ENCODE data around the gene MPO. TPM values are rescaled to one million over a fixed set of nuclear protein-coding genes. Genes with fewer than 3 reads are reported as not detected.

The MPO gene
- total RNA-seq, 4 donors from 2014 or later = 0.24 to 0.45 TPM; not detected in 2

DNA sequence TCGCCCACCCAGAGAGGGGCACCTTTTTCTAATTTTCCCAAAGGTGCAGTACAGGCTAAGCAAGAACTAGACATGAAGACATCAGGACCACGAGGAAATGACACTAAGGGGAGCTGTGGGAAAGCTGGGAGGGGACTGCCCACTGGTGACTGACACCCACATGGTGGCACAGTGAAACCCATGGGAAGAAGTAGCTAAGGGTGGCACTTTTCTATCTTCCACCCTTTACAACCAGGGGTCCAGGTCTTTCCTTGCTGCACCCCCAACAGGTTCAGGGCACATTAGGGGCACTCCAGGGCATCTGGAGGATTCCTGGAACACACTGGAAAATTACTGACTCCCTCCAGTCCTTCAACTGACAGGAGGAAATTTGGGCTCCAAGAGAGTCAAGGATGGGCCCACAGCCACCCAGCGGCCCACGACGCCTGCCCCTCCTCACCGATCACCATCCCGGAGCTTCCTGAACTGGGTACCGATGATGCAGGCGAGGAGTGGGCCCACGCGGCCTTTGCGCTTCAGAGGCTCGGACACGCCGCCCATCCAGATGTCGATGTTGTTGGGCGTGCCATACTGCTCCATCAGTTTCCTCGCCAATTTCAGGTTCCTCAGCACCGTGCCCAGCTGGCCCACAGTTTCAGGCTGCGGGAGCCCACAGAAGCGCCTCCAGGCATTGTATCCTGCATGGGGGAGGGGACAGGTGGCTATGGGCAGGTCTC lies 9.4 kb downstream of the MPO start:
- H3K36me3 ChIP-seq = no peaks in the 10 kb centered on the region
- H3K27me3 ChIP-seq = no peaks in the 10 kb centered on the region
- H3K4me1 ChIP-seq = no peaks in the 10 kb centered on the region
- DNase-seq = no peak
- H3K27ac ChIP-seq = no peak overlapping the region
- H3K9me3 ChIP-seq = no peaks in the 10 kb centered on the region
- TF ChIP-seq, protein P1, sequence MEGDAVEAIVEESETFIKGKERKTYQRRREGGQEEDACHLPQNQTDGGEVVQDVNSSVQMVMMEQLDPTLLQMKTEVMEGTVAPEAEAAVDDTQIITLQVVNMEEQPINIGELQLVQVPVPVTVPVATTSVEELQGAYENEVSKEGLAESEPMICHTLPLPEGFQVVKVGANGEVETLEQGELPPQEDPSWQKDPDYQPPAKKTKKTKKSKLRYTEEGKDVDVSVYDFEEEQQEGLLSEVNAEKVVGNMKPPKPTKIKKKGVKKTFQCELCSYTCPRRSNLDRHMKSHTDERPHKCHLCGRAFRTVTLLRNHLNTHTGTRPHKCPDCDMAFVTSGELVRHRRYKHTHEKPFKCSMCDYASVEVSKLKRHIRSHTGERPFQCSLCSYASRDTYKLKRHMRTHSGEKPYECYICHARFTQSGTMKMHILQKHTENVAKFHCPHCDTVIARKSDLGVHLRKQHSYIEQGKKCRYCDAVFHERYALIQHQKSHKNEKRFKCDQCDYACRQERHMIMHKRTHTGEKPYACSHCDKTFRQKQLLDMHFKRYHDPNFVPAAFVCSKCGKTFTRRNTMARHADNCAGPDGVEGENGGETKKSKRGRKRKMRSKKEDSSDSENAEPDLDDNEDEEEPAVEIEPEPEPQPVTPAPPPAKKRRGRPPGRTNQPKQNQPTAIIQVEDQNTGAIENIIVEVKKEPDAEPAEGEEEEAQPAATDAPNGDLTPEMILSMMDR (IDR thresholded peaks at IDR 0.05) = no peak
- no peak for TF ChIP-seq POLR2A (IDR thresholded peaks at IDR 0.05)
- WGBS, 2 donors = 91 to 93% methylated on average over 21 of the region's 21 CpGs
- H3K4me3 ChIP-seq (replicated peaks in 1 of 3) = no peak overlapping the region
- intact Hi-C loops (cut with DNase I) = no loop called here

DNA sequence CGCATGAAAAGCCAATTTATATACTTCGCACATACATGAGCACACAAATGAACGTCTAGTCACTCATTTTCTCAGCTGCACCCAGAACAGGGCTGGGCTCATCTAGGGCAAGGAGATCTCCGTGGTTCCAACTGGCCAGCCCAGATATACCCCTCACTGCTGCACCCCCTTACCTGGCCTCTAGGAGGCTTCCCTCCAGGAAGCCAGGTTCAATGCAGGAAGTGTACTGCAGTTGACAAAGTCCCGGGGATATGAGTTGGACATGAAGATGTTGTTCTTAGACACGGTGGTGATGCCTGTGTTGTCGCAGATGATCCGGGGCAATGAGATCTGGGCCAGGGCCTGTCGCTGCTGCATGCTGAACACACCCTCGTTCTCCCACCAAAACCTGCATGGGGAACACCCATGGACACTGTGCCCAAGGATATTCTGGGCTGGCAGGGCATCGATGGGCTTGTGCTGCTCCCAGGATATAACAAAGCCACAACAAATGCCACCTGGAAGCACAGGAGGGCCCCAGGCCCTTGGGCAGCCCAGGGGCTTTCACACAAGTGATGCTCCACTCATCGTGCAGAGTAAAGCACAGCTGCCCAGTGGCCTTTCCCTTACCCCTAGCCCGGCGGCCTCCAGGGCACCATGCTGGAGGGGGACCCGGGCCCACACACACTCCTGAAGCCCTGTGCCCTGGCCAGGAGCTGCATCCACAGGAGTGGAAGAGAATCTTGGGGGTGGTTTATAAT lies 10.1 kb downstream of the MPO start:
- no peaks in the 10 kb centered on the region for H3K36me3 ChIP-seq
- intact Hi-C loops (cut with DNase I) = no loop called here
- no peaks in the 10 kb centered on the region for H3K4me1 ChIP-seq
- H3K9me3 ChIP-seq = no peaks in the 10 kb centered on the region
- no peak for DNase-seq
- H3K4me3 ChIP-seq (replicated peaks in 1 of 3) = no peak overlapping the region
- 73 to 77% methylated on average over 14 to 15 of the region's 15 CpGs for WGBS, 2 donors
- H3K27me3 ChIP-seq = no peaks in the 10 kb centered on the region
- TF ChIP-seq, protein P1 (IDR thresholded peaks at IDR 0.05) = peak in 1 of 6 experiments; percentile 11
- TF ChIP-seq POLR2A (IDR thresholded peaks at IDR 0.05) = no peak
- H3K27ac ChIP-seq = no peak overlapping the region

DNA sequence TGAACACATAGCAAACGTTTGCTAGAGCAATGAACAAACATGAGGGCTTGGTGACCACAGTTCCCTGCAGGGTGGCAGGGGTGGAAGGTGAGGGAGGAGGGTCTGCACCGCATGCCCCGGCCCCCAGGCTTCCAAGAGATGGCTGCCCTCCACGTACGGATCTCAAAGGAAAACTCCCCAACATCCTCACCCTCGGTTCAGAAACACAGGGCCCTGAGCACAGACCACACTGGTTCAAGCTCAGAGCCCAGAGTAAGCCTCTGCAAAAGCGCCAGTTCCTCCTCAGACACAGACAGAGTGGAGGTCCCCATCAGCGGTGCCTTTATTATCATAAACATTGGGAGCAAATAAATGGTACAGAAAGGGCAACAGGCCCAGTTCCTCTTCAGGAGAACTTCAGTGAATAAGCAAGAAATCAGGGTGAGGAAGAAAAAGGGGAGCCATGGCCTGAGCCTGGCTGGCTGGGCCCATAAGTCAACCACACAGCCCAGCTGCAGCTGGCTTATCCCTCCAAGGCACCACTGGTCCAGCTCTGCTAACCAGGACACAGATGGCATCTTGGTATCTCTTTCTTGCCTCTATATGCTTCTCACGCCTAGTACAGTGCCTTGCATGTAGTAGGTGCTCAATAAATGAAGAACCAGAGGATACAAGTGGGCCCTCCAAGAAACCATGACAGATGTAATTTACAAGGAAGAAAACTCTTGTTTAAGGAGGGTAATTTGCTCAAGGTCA lies 11.0 kb downstream of the MPO start:
- H3K27ac ChIP-seq = no peak overlapping the region
- H3K4me3 ChIP-seq (replicated peaks in 1 of 3) = no peak overlapping the region
- intact Hi-C loops (cut with DNase I) = no loop called here
- 79 to 80% methylated on average over 9 of the region's 9 CpGs for WGBS, 2 donors
- no peaks in the 10 kb centered on the region for H3K27me3 ChIP-seq
- H3K36me3 ChIP-seq = no peaks in the 10 kb centered on the region
- no peaks in the 10 kb centered on the region for H3K4me1 ChIP-seq
- TF ChIP-seq POLR2A (IDR thresholded peaks at IDR 0.05) = no peak
- TF ChIP-seq, protein P1 (IDR thresholded peaks at IDR 0.05) = no peak
- H3K9me3 ChIP-seq = no peaks in the 10 kb centered on the region
- DNase-seq = no peak

DNA sequence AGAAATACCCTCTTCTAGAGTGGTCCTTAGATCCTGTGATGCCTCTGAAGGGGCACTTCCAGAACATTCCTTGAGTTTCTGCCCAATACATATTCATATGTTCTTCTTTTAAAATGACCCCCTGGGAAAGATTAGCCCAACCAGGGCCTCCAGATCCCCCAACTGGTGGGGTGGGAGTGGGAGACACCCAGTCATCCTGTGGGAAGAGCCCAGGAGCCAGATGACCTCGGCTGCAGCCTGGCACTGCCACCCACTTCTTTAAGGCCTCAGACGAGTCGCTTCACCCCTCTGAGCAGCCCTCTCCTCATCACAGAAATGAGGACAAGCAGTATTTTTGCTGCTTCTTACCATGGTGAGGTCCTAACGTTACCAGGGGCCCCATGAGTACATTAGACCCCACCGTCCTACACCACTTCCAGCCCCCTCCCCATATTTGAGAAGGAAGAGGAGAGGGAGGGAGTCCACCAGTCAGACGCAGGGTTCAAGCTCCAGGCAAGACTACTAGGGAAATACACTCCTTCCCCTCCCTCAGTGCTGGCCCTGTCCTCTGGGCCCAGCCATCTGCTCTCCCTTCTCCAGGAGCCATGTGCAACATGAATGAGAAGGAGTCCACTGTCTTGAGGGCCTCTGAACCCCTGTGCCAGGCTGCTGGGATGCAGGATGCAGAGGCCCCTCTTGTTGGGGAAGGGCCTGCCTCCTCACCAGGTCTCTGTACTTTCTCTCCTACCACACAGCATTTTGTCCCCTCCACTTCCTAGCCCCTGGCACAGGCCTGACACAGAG lies 11.8 kb downstream of the MPO start:
- intact Hi-C loops (cut with DNase I) = no loop called here
- no peaks in the 10 kb centered on the region for H3K4me1 ChIP-seq
- no peaks in the 10 kb centered on the region for H3K27me3 ChIP-seq
- no peak overlapping the region for H3K27ac ChIP-seq
- no peak overlapping the region for H3K4me3 ChIP-seq (replicated peaks in 1 of 3)
- H3K9me3 ChIP-seq = no peaks in the 10 kb centered on the region
- WGBS, 2 donors = 79% methylated on average over 6 of the region's 6 CpGs
- TF ChIP-seq, protein P1 (IDR thresholded peaks at IDR 0.05) = no peak
- no peak for TF ChIP-seq POLR2A (IDR thresholded peaks at IDR 0.05)
- DNase-seq = no peak
- H3K36me3 ChIP-seq = no peaks in the 10 kb centered on the region

All from thyroid gland (tissue), 4 donors.